ENCODE data around the gene ADAM12. TPM values are rescaled to one million over a fixed set of nuclear protein-coding genes. Genes with fewer than 3 reads are reported as not detected.

The ADAM12 gene
- polyA plus RNA-seq, 1 donor from 2014 or later, result 0.09 TPM

- no peak overlapping the region for H3K9ac ChIP-seq (ENCODE audit: low read length)
- no peak overlapping the region for H3K4me2 ChIP-seq (ENCODE audit: low read length)
- TF ChIP-seq TAF1 (IDR thresholded peaks at IDR 0.05; ENCODE audit: low read depth) (no peak), SMC3 (conservative IDR thresholded peaks at IDR 0.05; ENCODE audit: poor library complexity) (no peak), RAD21 (conservative IDR thresholded peaks at IDR 0.05) (no peak), POLR2AphosphoS5 (IDR thresholded peaks at IDR 0.05) (no peak), MXI1 (conservative IDR thresholded peaks at IDR 0.05; ENCODE audit: poor library complexity, severe bottlenecking) (no peak), REST (IDR thresholded peaks at IDR 0.05; ENCODE audit: borderline replicate concordance) (no peak), EZH2 (IDR thresholded peaks at IDR 0.05; ENCODE audit: borderline replicate concordance, insufficient read depth, low read length, poor library complexity, severe bottlenecking) (no peak), EP300 (conservative IDR thresholded peaks at IDR 0.05; ENCODE audit: poor library complexity, severe bottlenecking) (no peak)
- H2AFZ ChIP-seq (ENCODE audit: low read depth, low read length), result no peak overlapping the region
- no peak overlapping the region for H3K4me3 ChIP-seq (ENCODE audit: low read length)
- H3K27me3 ChIP-seq (ENCODE audit: insufficient read depth, low read depth, low read length), result no peaks in the 10 kb centered on the region
- H4K20me1 ChIP-seq (ENCODE audit: insufficient read depth), result no peaks in the 10 kb centered on the region
- H3K27ac ChIP-seq (ENCODE audit: low read length), result no peak overlapping the region
- H3K9me3 ChIP-seq (ENCODE audit: low read length), result no peaks in the 10 kb centered on the region
- no peaks in the 10 kb centered on the region for H3K36me3 ChIP-seq (ENCODE audit: insufficient read depth, low read length)
- H3K9me2 ChIP-seq (ENCODE audit: insufficient read depth, low read length), result no peaks in the 10 kb centered on the region
- H3F3A ChIP-seq (ENCODE audit: insufficient read depth, low read length, poor library complexity, severe bottlenecking), result no peaks in the 10 kb centered on the region
- no peaks in the 10 kb centered on the region for H3K79me2 ChIP-seq (replicated peaks; ENCODE audit: insufficient read depth, low read length)
Measured at GRCh38 chr10:126321440-126321839, 66.8 kb downstream of the ADAM12 start.

GRCh38 chr10:126317751-126318150 lies 70.5 kb downstream of the ADAM12 start:
- Histone ChIP-seq H3K27ac (ENCODE audit: low read length) (no peak overlapping the region), H3F3A (ENCODE audit: insufficient read depth, low read length, poor library complexity, severe bottlenecking) (no peaks in the 10 kb centered on the region), H2AFZ (ENCODE audit: low read depth, low read length) (no peak overlapping the region), H3K4me2 (ENCODE audit: low read length) (no peak overlapping the region), H3K9me3 (ENCODE audit: low read length) (no peaks in the 10 kb centered on the region), H3K4me3 (ENCODE audit: low read length) (no peak overlapping the region), H3K36me3 (ENCODE audit: insufficient read depth, low read length) (no peaks in the 10 kb centered on the region), H3K9me2 (ENCODE audit: insufficient read depth, low read length) (no peaks in the 10 kb centered on the region), H3K79me2 (replicated peaks; ENCODE audit: insufficient read depth, low read length) (no peaks in the 10 kb centered on the region), H4K20me1 (ENCODE audit: insufficient read depth) (no peaks in the 10 kb centered on the region), H3K9ac (ENCODE audit: low read length) (no peak overlapping the region), H3K27me3 (ENCODE audit: insufficient read depth, low read depth, low read length) (no peaks in the 10 kb centered on the region)
- TF ChIP-seq MXI1 (conservative IDR thresholded peaks at IDR 0.05; ENCODE audit: poor library complexity, severe bottlenecking) (no peak), EZH2 (IDR thresholded peaks at IDR 0.05; ENCODE audit: borderline replicate concordance, insufficient read depth, low read length, poor library complexity, severe bottlenecking) (no peak), SMC3 (conservative IDR thresholded peaks at IDR 0.05; ENCODE audit: poor library complexity) (no peak), CTCF (IDR thresholded peaks at IDR 0.05; ENCODE audit: poor library complexity, severe bottlenecking) (no peak), REST (IDR thresholded peaks at IDR 0.05; ENCODE audit: borderline replicate concordance) (no peak), POLR2AphosphoS5 (IDR thresholded peaks at IDR 0.05) (no peak), EP300 (conservative IDR thresholded peaks at IDR 0.05; ENCODE audit: poor library complexity, severe bottlenecking) (no peak), TAF1 (IDR thresholded peaks at IDR 0.05; ENCODE audit: low read depth) (no peak), RAD21 (conservative IDR thresholded peaks at IDR 0.05) (no peak)
